IMR-90 (cell line): ENCODE data around the gene CMTM6. TPM values are rescaled to one million over a fixed set of nuclear protein-coding genes. Genes with fewer than 3 reads are reported as not detected.
"Not testable (repeated sequence)": the region's sequence is repeated elsewhere in the genome, so short reads cannot be mapped to it uniquely, and the experiment has no call there.

Experiments
- ATAC-seq: fragments of 200-7000 bp; cut with Tn5 transposase; 2 replicates; pipeline ENCODE4 v1.9.1; 2020; ENCODE audit warnings: low read depth, mild to moderate bottlenecking, moderate library complexity
- BruUV-seq: library from RNA; stranded (reverse); fragments of 400-500 nt; replicated peaks from 2 replicates; lab custom pipeline; 2021; lab: Mats Ljungman, UMichigan
- CTCF ChIA-PET: fragments of 300-600 bp; formaldehyde crosslinking; extraction: SDS; loops from one replicate; lab custom pipeline; 2021; ENCODE audit warnings: antibody characterized with exemption; lab: Yijun Ruan, JAX
- POLR2A ChIA-PET: fragments of 300-600 bp; sonication (Branson Sonifier 250); formaldehyde crosslinking; loops from one replicate; lab custom pipeline; 2022; ENCODE audit warnings: antibody characterized with exemption; ENCODE audit not compliant: unreplicated experiment; lab: Charles Lee
- DNase-seq: peaks from one replicate; pipeline ENCODE4 v3.0.0; 2013
- H2AFZ ChIP-seq: replicated peaks from 2 replicates; pipeline ENCODE3; 2013; ENCODE audit warnings: low read length, mild to moderate bottlenecking; ENCODE audit not compliant: poor library complexity
- H2AK5ac ChIP-seq: 2 replicates; pipeline ENCODE4 v1.6.1; 2013; ENCODE audit warnings: low read depth, low read length, inconsistent platforms
- H2AK9ac ChIP-seq: replicated peaks from 2 replicates; pipeline ENCODE3; 2013; ENCODE audit warnings: mild to moderate bottlenecking, low read depth, low read length, moderate library complexity; ENCODE audit not compliant: poor library complexity
- H2BK120ac ChIP-seq: 2 replicates; pipeline ENCODE4 v1.6.1; 2013; ENCODE audit warnings: low read depth, low read length, inconsistent platforms
- H2BK15ac ChIP-seq: 3 replicates; pipeline ENCODE4 v1.6.1; 2013; ENCODE audit warnings: low read depth, low read length, inconsistent platforms
- H2BK20ac ChIP-seq: 2 replicates; pipeline ENCODE4 v1.6.1; 2013; ENCODE audit warnings: low read depth, mild to moderate bottlenecking, inconsistent platforms, low read length, moderate library complexity
- H2BK5ac ChIP-seq: 2 replicates; pipeline ENCODE4 v1.6.1; 2013; ENCODE audit warnings: mild to moderate bottlenecking, low read depth, low read length, inconsistent platforms; ENCODE audit not compliant: poor library complexity, severe bottlenecking
- H3K14ac ChIP-seq: replicated peaks from 2 replicates; pipeline ENCODE4 v1.6.1; 2013; ENCODE audit warnings: low read depth, low read length, inconsistent platforms
- H3K18ac ChIP-seq: 2 replicates; pipeline ENCODE4 v1.6.1; 2013; ENCODE audit warnings: low read depth, low read length, control low read depth
- H3K23ac ChIP-seq: 2 replicates; pipeline ENCODE4 v1.6.1; 2013; ENCODE audit warnings: low read depth, low read length, inconsistent platforms
- H3K27ac ChIP-seq: 2 replicates; pipeline ENCODE4 v1.5.1; 2013; ENCODE audit warnings: mild to moderate bottlenecking, control low read depth, low read length; ENCODE audit not compliant: insufficient read depth
- H3K27me3 ChIP-seq: 2 replicates; pipeline ENCODE4 v1.6.1; 2013; ENCODE audit warnings: low read length; ENCODE audit not compliant: control insufficient read depth, insufficient read depth
- H3K36me3 ChIP-seq: 2 replicates; pipeline ENCODE4 v1.6.1; 2013; ENCODE audit warnings: low read length, mixed read lengths; ENCODE audit not compliant: control insufficient read depth, insufficient read depth
- H3K4ac ChIP-seq: 2 replicates; pipeline ENCODE4 v1.6.1; 2013; ENCODE audit warnings: low read depth, low read length, inconsistent platforms
- H3K4me1 ChIP-seq: 2 replicates; pipeline ENCODE4 v1.6.1; 2013; ENCODE audit warnings: low read length, mixed read lengths; ENCODE audit not compliant: control insufficient read depth, insufficient read depth
- H3K4me2 ChIP-seq: 2 replicates; pipeline ENCODE4 v1.6.1; 2013; ENCODE audit warnings: low read depth, mild to moderate bottlenecking, control low read depth, low read length, moderate library complexity
- H3K4me3 ChIP-seq: 2 replicates; pipeline ENCODE4 v1.5.1; 2013; ENCODE audit warnings: low read depth, mild to moderate bottlenecking, control low read depth, low read length, moderate library complexity; ENCODE audit not compliant: insufficient read depth
- H3K56ac ChIP-seq: 2 replicates; pipeline ENCODE4 v1.6.1; 2013; ENCODE audit warnings: low read length, inconsistent platforms; ENCODE audit not compliant: insufficient read depth; ENCODE audit errors: extremely low read depth
- H3K79me1 ChIP-seq, 2 experiments: 2 replicates each; pipeline ENCODE4 v1.6.1; 2013; ENCODE audit warnings: low read length in 2 of 2, inconsistent platforms in 1 of 2, low read depth in 1 of 2
- H3K9ac ChIP-seq: 2 replicates; pipeline ENCODE4 v1.6.1; 2013; ENCODE audit warnings: low read depth, low read length, control low read depth
- H3K9me1 ChIP-seq: 2 replicates; pipeline ENCODE4 v1.6.1; 2013; ENCODE audit warnings: low read length, inconsistent platforms; ENCODE audit not compliant: insufficient read depth
- H3K9me3 ChIP-seq: 2 replicates; pipeline ENCODE4 v1.6.1; 2013; ENCODE audit warnings: low read length; ENCODE audit not compliant: control insufficient read depth, insufficient read depth
- H4K20me1 ChIP-seq: 2 replicates; pipeline ENCODE4 v1.6.1; 2013; ENCODE audit warnings: low read length, inconsistent platforms; ENCODE audit not compliant: insufficient read depth
- H4K5ac ChIP-seq: 2 replicates; pipeline ENCODE4 v1.6.1; 2013; ENCODE audit warnings: mild to moderate bottlenecking, low read depth, low read length, control low read depth
- H4K8ac ChIP-seq, 2 experiments: 2 replicates each; pipeline ENCODE4 v1.6.1; 2013; ENCODE audit warnings: low read depth in 2 of 2, low read length in 2 of 2, control low read depth in 1 of 2, inconsistent platforms in 1 of 2
- H4K91ac ChIP-seq: 2 replicates; pipeline ENCODE4 v1.6.1; 2013; ENCODE audit warnings: low read depth, low read length, inconsistent platforms; ENCODE audit not compliant: insufficient read depth
- WGBS, 2 experiments: methylation state at CpG; one replicate each; pipeline versions ENCODE4 v1.1.5 to v1.1.7; 2013; ENCODE audit warnings: missing lambda C conversion rate in 2 of 2; ENCODE audit not compliant: insufficient read length in 1 of 2; ENCODE audit errors: extremely low coverage in 2 of 2; 5-methylcytosine and 5-hydroxymethylcytosine counted together
- dilution Hi-C: fragments of 300-500 bp; cut with HindIII; formaldehyde crosslinking; loops from one replicate; pipeline ENCODE4 v1.14.3; 2018; ENCODE audit warnings: low sequenced_read_pairs; ENCODE audit not compliant: unreplicated experiment
- in situ Hi-C: fragments of 300-500 bp; cut with MboI; formaldehyde crosslinking; loops from 3 replicates; pipeline ENCODE4 v1.14.3; 2019; ENCODE audit warnings: low sequenced_read_pairs, inconsistent platforms, mixed read lengths
- intact Hi-C: fragments of 100-400 bp; cut with micrococcal nuclease; formaldehyde crosslinking; loops from 2 replicates; pipeline ENCODE4 v1.10.0; 2022
- polyA plus RNA-seq, 3 experiments: library from polyadenylated mRNA; depleted of rRNA; stranded (reverse); fragments of >200 nt; gene quantifications; 2 replicates each; pipeline ENCODE4 v1.2.3, GENCODE V29; 2012; ENCODE audit warnings: low replicate concordance in 1 of 3
- total RNA-seq: library from RNA; depleted of rRNA; stranded (reverse); fragments of >200 nt; gene quantifications from 2 replicates; pipeline ENCODE4 v1.2.3, GENCODE V29; 2012

Gene CMTM6
- total and polyA plus RNA-seq, 2 of the 4 experiments (the other 2 are of a cell fraction) = 29.4 to 36.6 TPM

DNA sequence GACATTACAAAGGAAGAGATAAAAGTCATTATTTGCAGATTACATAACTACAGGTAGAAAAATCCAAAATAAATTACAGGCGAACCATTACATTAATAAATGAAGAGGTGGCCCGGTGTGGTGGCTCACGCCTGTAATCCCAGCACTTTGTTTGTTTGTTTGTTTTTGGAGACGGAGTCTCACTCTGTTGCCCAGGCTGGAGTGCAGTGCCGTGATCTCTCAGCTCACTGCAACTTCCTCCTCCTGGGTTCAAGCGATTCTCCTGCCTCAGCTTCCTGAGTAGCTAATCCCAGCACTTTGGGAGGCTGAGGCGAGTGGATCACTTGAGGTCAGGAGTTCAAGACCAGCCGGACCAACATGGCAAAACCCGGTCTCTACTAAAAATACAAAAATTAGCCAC, 14.1 kb upstream of the CMTM6 start:
- H3K18ac ChIP-seq, in situ Hi-C loops, H2AK5ac ChIP-seq, H2AFZ ChIP-seq, H3K27me3 ChIP-seq, H2BK5ac ChIP-seq, H2BK120ac ChIP-seq, H3K9me3 ChIP-seq, dilution Hi-C loops, H3K27ac ChIP-seq, H3K36me3 ChIP-seq, H2BK15ac ChIP-seq, H4K5ac ChIP-seq, H3K23ac ChIP-seq, DNase-seq, H3K4me1 ChIP-seq, H3K56ac ChIP-seq, H3K4me3 ChIP-seq, H3K4me2 ChIP-seq, H3K9ac ChIP-seq, POLR2A ChIA-PET, H3K79me1 ChIP-seq, CTCF ChIA-PET, BruUV-seq, H2BK20ac ChIP-seq, H3K4ac ChIP-seq, H4K8ac ChIP-seq, ATAC-seq, H2AK9ac ChIP-seq, H3K14ac ChIP-seq, H4K91ac ChIP-seq, intact Hi-C loops, H3K9me1 ChIP-seq, H4K20me1 ChIP-seq: not testable (repeated sequence)
- no CpG with 5 or more reads among the region's 9 CpGs for WGBS, 2 experiments
